Calu3 (cell line): ENCODE measurements around the gene CETP. TPM values are rescaled to one million over a fixed set of nuclear protein-coding genes. Genes with fewer than 3 reads are reported as not detected.
A peak's percentile ranks its signal among the peaks of the same experiment; 100 is the strongest.

Experiments used
- BruUV-seq: library from RNA; stranded (reverse); fragments of 400-500 nt; replicated peaks from 2 replicates; lab custom pipeline; 2021; lab: Mats Ljungman, UMichigan
- CTCF ChIA-PET: fragments of 300-600 bp; sonication (Branson Sonifier 250); formaldehyde crosslinking; loops from one replicate; lab custom pipeline; 2022; ENCODE audit warnings: antibody characterized with exemption; lab: Charles Lee
- DNase-seq: peaks from one replicate; pipeline ENCODE4 v3.0.0; 2022
- H3K27ac Mint-ChIP-seq: one replicate; pipeline ENCODE4 v1.8.0; 2022; ENCODE audit warnings: mixed read lengths; ENCODE audit not compliant: unreplicated experiment
- H3K27me3 Mint-ChIP-seq: one replicate; pipeline ENCODE4 v1.8.0; 2022; ENCODE audit warnings: mixed read lengths; ENCODE audit not compliant: unreplicated experiment
- H3K36me3 Mint-ChIP-seq: one replicate; pipeline ENCODE4 v1.8.0; 2022; ENCODE audit warnings: mild to moderate bottlenecking, moderate library complexity, mixed read lengths; ENCODE audit not compliant: insufficient read depth, unreplicated experiment
- H3K4me1 Mint-ChIP-seq: one replicate; pipeline ENCODE4 v1.8.0; 2022; ENCODE audit warnings: mild to moderate bottlenecking, low read depth, mixed read lengths; ENCODE audit not compliant: unreplicated experiment
- H3K4me3 Mint-ChIP-seq: one replicate; pipeline ENCODE4 v1.8.0; 2022; ENCODE audit warnings: mild to moderate bottlenecking, low read depth, moderate library complexity, mixed read lengths; ENCODE audit not compliant: unreplicated experiment
- H3K9me3 Mint-ChIP-seq: one replicate; pipeline ENCODE4 v1.8.0; 2022; ENCODE audit warnings: low read depth, mixed read lengths; ENCODE audit not compliant: unreplicated experiment
- intact Hi-C: fragments of 100-400 bp; cut with micrococcal nuclease; formaldehyde crosslinking; loops from one replicate; pipeline ENCODE4 v1.10.0; 2022; ENCODE audit not compliant: unreplicated experiment
- total RNA-seq: library from RNA; stranded (reverse); gene quantifications from 2 replicates; pipeline ENCODE4 v1.2.3, GENCODE V29; 2022
- TF ChIP-seq, protein P1 (sequence below): fragments of 200-600 bp; IDR thresholded peaks from one replicate; pipeline ENCODE4 v1.8.0; 2022; ENCODE audit warnings: antibody characterized with exemption; ENCODE audit not compliant: unreplicated experiment

Gene CETP
- total RNA-seq, 1 experiment from 2014 or later, result not detected

- BruUV-seq, result no TSS peak
- Mint-ChIP-seq H3K9me3 (peaks cover 2% of the 10 kb centered on the region), H3K36me3 (no peaks in the 10 kb centered on the region), H3K4me3 (no peak overlapping the region), H3K27me3 (peaks cover 36% of the 10 kb centered on the region), H3K27ac (no peak overlapping the region), H3K4me1 (peaks cover 8% of the 10 kb centered on the region)
- TF ChIP-seq, protein P1, sequence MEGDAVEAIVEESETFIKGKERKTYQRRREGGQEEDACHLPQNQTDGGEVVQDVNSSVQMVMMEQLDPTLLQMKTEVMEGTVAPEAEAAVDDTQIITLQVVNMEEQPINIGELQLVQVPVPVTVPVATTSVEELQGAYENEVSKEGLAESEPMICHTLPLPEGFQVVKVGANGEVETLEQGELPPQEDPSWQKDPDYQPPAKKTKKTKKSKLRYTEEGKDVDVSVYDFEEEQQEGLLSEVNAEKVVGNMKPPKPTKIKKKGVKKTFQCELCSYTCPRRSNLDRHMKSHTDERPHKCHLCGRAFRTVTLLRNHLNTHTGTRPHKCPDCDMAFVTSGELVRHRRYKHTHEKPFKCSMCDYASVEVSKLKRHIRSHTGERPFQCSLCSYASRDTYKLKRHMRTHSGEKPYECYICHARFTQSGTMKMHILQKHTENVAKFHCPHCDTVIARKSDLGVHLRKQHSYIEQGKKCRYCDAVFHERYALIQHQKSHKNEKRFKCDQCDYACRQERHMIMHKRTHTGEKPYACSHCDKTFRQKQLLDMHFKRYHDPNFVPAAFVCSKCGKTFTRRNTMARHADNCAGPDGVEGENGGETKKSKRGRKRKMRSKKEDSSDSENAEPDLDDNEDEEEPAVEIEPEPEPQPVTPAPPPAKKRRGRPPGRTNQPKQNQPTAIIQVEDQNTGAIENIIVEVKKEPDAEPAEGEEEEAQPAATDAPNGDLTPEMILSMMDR, result no peak
- CTCF ChIA-PET, result no interaction called here
- intact Hi-C loops, result no loop called here
- DNase-seq, result no peak
Measured at GRCh38 chr16:56923481-56924091, 38.2 kb upstream of the CETP start.

DNA sequence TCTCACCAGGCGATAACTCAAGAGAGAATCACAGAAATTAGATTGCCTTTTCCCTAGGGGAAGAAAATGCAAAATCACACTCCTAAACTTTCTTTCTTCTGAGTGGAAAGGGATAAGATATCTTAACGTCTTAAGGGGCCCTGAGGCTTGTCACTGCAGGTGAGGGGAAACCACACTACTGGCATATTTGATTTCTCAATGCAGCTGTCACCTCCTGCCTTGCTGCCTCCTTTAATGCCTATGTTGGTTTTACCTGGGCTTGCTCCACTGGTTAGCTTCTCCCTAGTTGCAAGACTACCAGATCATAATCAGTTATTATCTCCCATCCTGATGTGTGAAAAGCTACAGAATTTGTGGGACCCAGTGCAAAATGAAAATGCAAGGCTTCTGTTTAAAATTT lies 34.3 kb upstream of the CETP start:
- no TSS peak for BruUV-seq
- H3K27me3 Mint-ChIP-seq, result peaks cover 7% of the 10 kb centered on the region
- H3K4me1 Mint-ChIP-seq, result no peaks in the 10 kb centered on the region
- no peak for DNase-seq
- intact Hi-C loops, result no loop called here
- TF ChIP-seq, protein P1, result no peak
- H3K36me3 Mint-ChIP-seq, result peaks cover 19% of the 10 kb centered on the region
- peaks cover 2% of the 10 kb centered on the region for H3K9me3 Mint-ChIP-seq
- H3K4me3 Mint-ChIP-seq, result no peak overlapping the region
- CTCF ChIA-PET, result no interaction called here
- H3K27ac Mint-ChIP-seq, result no peak overlapping the region

DNA sequence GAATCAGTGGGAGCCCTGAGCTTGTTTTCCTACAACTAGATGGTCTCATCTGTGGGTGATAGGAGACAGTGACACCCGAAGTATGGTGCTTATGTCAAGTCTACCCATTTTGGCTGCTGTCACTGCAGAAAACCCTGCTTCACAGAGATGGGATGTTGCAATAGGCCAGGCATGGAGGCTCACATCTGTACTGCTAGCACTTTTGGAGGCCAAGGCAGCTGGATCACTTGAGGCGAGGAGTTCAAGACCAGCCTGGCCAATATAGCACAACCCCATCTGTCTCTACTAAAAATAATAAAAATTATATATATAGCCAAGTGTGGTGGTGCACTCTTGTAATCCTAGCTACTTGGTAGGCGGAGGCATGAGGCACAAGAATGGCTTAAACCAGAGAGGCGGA lies 32.1 kb upstream of the CETP start:
- no TSS peak for BruUV-seq
- H3K4me1 Mint-ChIP-seq, result peaks cover under 1% of the 10 kb centered on the region
- peaks cover 2% of the 10 kb centered on the region for H3K9me3 Mint-ChIP-seq
- intact Hi-C loops, result loop anchor here (10.0 kb wide), 2 partner anchors 65 to 325 kb away; partner anchors contain the start of gene SLC12A3
- peaks cover 40% of the 10 kb centered on the region for H3K36me3 Mint-ChIP-seq
- H3K4me3 Mint-ChIP-seq, result no peak overlapping the region
- TF ChIP-seq, protein P1, result no peak
- H3K27me3 Mint-ChIP-seq, result peaks cover 13% of the 10 kb centered on the region
- no peak for DNase-seq
- CTCF ChIA-PET, result no interaction called here
- no peak overlapping the region for H3K27ac Mint-ChIP-seq

DNA sequence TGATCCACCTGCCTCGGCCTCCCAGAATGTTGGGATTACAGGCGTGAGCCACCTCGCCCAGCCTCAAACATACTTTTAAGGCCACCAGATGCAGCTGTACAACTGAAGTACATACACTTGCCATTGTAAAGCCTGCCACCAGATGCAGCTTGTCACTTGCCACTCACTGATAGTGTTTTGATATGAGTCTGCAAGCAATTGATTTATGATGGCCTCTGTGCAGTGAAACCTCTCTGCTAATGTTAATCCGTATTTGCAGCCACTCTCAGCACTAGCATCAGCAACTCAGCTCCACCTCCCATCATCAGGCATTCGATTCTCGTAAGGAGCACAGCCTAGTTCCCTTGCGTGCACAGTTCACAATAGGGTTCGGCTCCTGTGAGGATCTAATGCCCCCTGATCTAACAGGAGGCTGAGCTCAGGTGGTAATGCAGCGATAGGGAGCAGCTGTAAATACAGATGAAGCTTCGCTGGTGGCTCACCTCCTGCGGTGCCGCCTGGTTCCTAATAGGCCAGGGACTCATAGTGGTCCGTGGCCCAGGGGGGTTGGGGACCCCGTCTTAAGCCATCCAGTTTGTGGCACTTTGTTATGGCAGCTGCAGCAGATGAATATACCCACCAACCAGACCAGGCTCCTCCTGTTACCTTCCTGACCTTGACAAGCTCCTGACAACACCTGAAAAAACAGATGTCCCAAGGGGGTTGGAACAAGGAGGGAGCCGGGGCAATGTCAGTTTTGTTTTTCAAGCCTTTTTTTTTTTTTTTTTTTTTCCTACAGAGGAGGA lies 31.1 kb upstream of the CETP start:
- no peak for DNase-seq
- Mint-ChIP-seq H3K4me3 (peak overlapping the region; percentile 96), H3K27me3 (peaks cover 13% of the 10 kb centered on the region), H3K36me3 (peaks cover 51% of the 10 kb centered on the region), H3K4me1 (peaks cover 10% of the 10 kb centered on the region), H3K9me3 (peaks cover 2% of the 10 kb centered on the region), H3K27ac (peak overlapping the region; percentile 100)
- TF ChIP-seq, protein P1, result no peak
- intact Hi-C loops, result loop anchor here (10.0 kb wide), 2 partner anchors 66 to 324 kb away; partner anchors contain the start of gene SLC12A3
- no TSS peak for BruUV-seq
- CTCF ChIA-PET, result interaction anchor here (0.7 kb wide), 2 partner anchors 55 to 130 kb away, joined by 4 to 5 read pairs; no protein-coding TSS in a partner anchor
